B cell (primary cell): ENCODE data around the gene BEST1.

Source experiments
- EZH2 ChIP-seq: IDR thresholded peaks from 2 replicates; pipeline ENCODE4 v1.6.1; 2012; ENCODE audit warnings: borderline replicate concordance, low read depth, mild to moderate bottlenecking, moderate library complexity, low read length; ENCODE audit not compliant: insufficient read depth, poor library complexity, severe bottlenecking
- TF ChIP-seq, protein P1 (sequence below): fragments of 200-600 bp; IDR thresholded peaks from one replicate; pipeline ENCODE4 v1.8.0; 2022; ENCODE audit warnings: antibody characterized with exemption, mild to moderate bottlenecking

- TF ChIP-seq, protein P1, sequence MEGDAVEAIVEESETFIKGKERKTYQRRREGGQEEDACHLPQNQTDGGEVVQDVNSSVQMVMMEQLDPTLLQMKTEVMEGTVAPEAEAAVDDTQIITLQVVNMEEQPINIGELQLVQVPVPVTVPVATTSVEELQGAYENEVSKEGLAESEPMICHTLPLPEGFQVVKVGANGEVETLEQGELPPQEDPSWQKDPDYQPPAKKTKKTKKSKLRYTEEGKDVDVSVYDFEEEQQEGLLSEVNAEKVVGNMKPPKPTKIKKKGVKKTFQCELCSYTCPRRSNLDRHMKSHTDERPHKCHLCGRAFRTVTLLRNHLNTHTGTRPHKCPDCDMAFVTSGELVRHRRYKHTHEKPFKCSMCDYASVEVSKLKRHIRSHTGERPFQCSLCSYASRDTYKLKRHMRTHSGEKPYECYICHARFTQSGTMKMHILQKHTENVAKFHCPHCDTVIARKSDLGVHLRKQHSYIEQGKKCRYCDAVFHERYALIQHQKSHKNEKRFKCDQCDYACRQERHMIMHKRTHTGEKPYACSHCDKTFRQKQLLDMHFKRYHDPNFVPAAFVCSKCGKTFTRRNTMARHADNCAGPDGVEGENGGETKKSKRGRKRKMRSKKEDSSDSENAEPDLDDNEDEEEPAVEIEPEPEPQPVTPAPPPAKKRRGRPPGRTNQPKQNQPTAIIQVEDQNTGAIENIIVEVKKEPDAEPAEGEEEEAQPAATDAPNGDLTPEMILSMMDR: no peak
- no peak for TF ChIP-seq EZH2
Measured at GRCh38 chr11:61957021-61957770, 7.0 kb downstream of the BEST1 start.
